NCI-H1694 treated with DMSO at 0.1 percent for 48 hours (cell line): Measurements from ENCODE around the gene OR4C13.
"Not testable (repeated sequence)": the region's sequence is repeated elsewhere in the genome, so short reads cannot be mapped to it uniquely, and the experiment has no call there.

Source experiments
- DNase-seq: peaks from one replicate; lab custom pipeline; 2025; lab: John Stamatoyannopoulos, UW

Gene OR4C13

GRCh38 chr11:49952091-49952490, at the start of gene OR4C13:
TSS of gene OR4C13 (plus strand) at chr11:49952391. CDS start at chr11:49952423, 32 bp downstream.
- no peak for DNase-seq

- not testable (repeated sequence) for DNase-seq
These were observed 40.7 kb upstream of the OR4C13 start for GRCh38 chr11:49911516-49911915.

GRCh38 chr11:49948701-49949100, 3.5 kb upstream of the OR4C13 start:
- DNase-seq = not testable (repeated sequence)

GRCh38 chr11:49973439-49973838, 21.2 kb downstream of the OR4C13 start:
- DNase-seq = not testable (repeated sequence)

- DNase-seq = not testable (repeated sequence)
These were observed 30.2 kb downstream of the OR4C13 start, which contains the start of gene OR4C12 for GRCh38 chr11:49982435-49982834. TSS of gene OR4C12 (minus strand) at chr11:49982535. CDS start at chr11:49982501, 34 bp downstream.

GRCh38 chr11:49995565-49995964, 43.4 kb downstream of the OR4C13 start:
- peak; percentile 43 for DNase-seq
